Thyroid gland (tissue), 4 donors: ENCODE data around the gene ANKRD36.
"Not testable (repeated sequence)": the region's sequence is repeated elsewhere in the genome, so short reads cannot be mapped to it uniquely, and the experiment has no call there.

Experiments
- CTCF ChIP-seq, 6 experiments: fragments of 200-600 bp in 3 of 6; fragments of 450-650 bp in 3 of 6; sonication (generic) in 3 of 6; IDR thresholded peaks; one replicate each; pipeline ENCODE4 v1.5.1; 2016 to 2019; ENCODE audit warnings: antibody characterized with exemption in 6 of 6, mild to moderate bottlenecking in 2 of 6, inconsistent platforms in 1 of 6, moderate library complexity in 1 of 6
- POLR2A ChIP-seq, 2 donors: fragments of 450-650 bp; IDR thresholded peaks; one replicate each; pipeline ENCODE4 v1.6.1; 2017; ENCODE audit warnings: antibody characterized with exemption in 2 of 2, mild to moderate bottlenecking in 2 of 2, moderate library complexity in 1 of 2

GRCh38 chr2:97082206-97082605 is 30.7 kb upstream of the ANKRD36 start:
- not testable (repeated sequence) for TF ChIP-seq CTCF, POLR2A (IDR thresholded peaks at IDR 0.05)
